ENCODE measurements around the gene NRG3.
"Not testable (repeated sequence)": the region's sequence is repeated elsewhere in the genome, so short reads cannot be mapped to it uniquely, and the experiment has no call there.

Gene NRG3

DNA sequence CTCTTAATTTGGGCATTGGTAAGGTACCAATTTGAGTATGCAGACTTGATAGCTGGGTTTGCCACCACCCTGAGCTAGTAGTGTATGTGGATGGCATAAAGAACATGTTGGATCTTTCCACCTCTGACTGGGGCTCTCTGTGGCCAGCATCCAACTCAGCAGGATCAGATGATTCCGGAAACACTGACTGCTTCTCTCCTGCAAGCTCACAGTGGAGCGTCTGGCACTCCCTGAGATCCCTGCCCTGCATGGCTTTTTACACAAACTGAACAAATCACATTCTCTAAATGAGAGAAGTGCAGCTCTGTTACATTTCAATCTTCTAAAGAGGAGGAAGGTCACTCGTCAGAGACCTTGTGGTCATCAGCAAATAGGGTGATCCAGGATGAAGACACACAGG lies 1057.5 kb downstream of the NRG3 start:
- Mint-ChIP-seq H3K9me3 (peaks cover 3% of the 10 kb centered on the region), H3K4me1 (no peaks in the 10 kb centered on the region), H3K4me3 (no peak overlapping the region), H3K27ac (no peak overlapping the region), H3K36me3 (ENCODE audit: low read depth) (no peaks in the 10 kb centered on the region), H3K27me3 (no peaks in the 10 kb centered on the region)
- ATAC-seq (no peak), DNase-seq (no peak)

DNA sequence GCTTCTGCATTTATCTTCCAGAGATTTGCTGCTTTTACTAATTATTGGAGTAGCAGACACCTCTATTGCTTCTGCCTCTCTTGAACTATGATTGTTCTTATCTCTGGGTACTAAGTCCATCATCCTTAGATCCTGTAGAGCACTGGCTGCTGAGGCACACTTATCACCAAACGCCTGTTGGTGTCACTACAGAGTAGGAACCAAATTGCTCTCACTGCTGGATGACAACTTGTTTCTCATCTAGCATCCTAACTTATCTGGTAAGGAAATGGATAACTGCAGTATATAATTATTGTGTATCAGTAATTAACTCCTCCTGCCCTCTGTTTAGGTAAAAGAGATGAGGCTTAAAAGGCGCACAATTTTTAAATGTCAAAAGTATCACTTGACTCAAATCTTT lies 1059.4 kb downstream of the NRG3 start:
- no peak overlapping the region for H3K27ac Mint-ChIP-seq
- no peak overlapping the region for H3K4me3 Mint-ChIP-seq
- no peaks in the 10 kb centered on the region for H3K36me3 Mint-ChIP-seq (ENCODE audit: low read depth)
- ATAC-seq, result no peak
- DNase-seq, result no peak
- H3K9me3 Mint-ChIP-seq, result peaks cover 3% of the 10 kb centered on the region
- no peaks in the 10 kb centered on the region for H3K4me1 Mint-ChIP-seq
- no peaks in the 10 kb centered on the region for H3K27me3 Mint-ChIP-seq

DNA sequence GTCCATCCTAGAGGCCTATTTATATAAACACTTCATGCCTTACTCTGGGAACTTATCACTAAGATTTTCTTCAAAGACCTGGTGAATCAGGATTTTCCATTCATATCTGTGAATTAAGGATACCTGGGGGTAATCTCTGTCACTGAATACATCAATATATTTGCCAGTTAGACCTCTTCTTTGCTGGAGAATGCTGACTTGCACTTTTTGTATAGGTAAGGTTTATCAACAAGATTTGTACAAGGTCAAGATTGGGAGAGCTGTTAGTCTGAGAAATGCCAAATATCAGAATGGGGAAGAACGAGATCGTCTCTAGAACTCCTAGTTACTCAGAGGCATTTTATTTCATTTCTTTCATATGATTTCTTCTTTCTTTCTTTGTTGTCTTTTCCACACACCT lies 1060.0 kb downstream of the NRG3 start:
- Mint-ChIP-seq H3K4me3 (no peak overlapping the region), H3K36me3 (ENCODE audit: low read depth) (no peaks in the 10 kb centered on the region)
- no peak for DNase-seq

DNA sequence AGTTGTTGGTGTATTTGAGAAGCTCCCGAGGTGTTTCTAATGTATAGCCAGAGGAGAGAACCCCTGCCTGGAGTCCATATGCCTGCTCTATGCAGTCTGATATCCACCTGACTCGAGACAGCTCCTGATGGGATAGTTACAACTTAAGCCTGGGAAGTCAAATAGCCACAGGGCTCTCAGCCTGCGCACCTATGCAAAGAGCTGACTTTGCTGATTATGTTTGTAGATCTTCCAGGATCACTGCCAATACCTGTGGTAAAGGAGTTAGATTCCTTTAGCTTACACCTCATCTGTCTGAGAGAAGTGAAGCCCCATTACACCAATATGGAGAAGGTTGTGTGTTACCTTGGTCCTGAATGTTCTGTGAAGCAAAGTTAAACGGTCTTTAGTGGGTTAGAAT lies 1063.3 kb downstream of the NRG3 start:
- no peak for DNase-seq
- Mint-ChIP-seq H3K27me3 (no peaks in the 10 kb centered on the region), H3K9me3 (peaks cover 7% of the 10 kb centered on the region), H3K27ac (no peak overlapping the region), H3K4me1 (no peaks in the 10 kb centered on the region), H3K36me3 (ENCODE audit: low read depth) (no peaks in the 10 kb centered on the region), H3K4me3 (no peak overlapping the region)
- no peak for ATAC-seq

More for the DNA sequence above, 1060.0 kb downstream of the NRG3 start:
- Mint-ChIP-seq H3K9me3 (peaks cover 7% of the 10 kb centered on the region), H3K27ac (no peak overlapping the region), H3K27me3 (no peaks in the 10 kb centered on the region), H3K4me1 (no peaks in the 10 kb centered on the region)
- no peak for ATAC-seq

DNA sequence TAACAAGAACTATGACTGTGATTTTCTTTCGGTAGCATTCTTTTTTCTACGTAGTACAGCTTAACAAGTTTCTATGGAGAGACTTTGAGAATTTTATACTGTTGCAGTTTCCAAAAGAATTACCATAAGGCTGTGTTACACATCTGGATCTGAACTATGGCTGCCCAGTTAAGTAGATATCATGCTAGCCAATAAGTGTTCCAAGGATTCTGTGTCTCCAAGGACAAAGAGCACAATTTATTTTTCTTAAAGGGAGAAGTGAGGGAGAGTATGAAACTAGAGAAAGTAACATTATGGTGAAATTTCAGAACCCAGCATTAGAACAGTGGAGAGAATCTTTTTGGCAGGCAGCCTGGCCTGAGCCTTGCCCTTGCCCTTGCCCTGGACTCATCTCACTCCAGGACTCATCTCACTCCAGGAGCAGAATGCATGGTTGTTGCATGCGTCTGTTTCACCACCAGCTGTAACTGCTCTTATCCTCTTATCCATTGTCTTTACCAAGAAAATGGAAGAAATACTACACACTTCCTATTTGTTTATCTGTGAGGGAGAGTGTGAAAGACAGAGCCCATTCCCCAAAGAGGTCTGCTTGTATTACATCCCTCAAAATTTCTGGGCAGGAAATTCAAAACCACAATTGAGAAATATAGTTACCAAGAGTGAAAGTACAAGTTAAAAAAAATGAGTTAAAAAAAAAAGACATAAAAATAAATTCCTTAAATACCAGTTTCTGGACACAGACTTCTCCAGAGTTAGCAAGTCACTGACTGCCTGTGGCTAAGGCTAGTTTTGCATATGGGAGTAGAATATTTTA lies 1067.5 kb downstream of the NRG3 start:
- Mint-ChIP-seq H3K9me3 (peaks cover 12% of the 10 kb centered on the region), H3K36me3 (ENCODE audit: low read depth) (no peaks in the 10 kb centered on the region), H3K27me3 (no peaks in the 10 kb centered on the region), H3K4me3 (no peak overlapping the region), H3K27ac (no peak overlapping the region), H3K4me1 (no peaks in the 10 kb centered on the region)
- no peak for ATAC-seq
- no peak for DNase-seq

DNA sequence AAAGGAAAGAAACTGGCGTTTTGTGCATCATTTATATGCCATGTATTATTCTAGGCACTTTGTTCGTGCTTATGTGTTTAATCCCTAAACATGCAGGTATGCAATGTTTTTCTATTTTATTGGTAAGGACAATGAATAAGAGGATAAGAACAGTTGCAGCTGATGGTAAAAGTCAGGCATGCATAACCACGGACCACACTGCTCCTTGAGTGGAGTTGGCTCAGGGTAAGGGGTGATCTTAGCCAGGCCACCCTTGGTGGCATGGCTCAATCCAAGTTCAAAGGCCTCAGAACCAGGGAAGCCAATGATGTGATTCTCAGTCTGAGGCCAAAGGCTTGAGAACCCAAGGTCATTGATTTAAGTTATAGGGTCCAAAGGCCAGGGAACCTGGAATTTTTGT lies 1068.1 kb downstream of the NRG3 start:
- Mint-ChIP-seq H3K27me3 (no peaks in the 10 kb centered on the region), H3K4me3 (no peak overlapping the region), H3K4me1 (no peaks in the 10 kb centered on the region), H3K27ac (no peak overlapping the region), H3K9me3 (peaks cover 12% of the 10 kb centered on the region), H3K36me3 (ENCODE audit: low read depth) (no peaks in the 10 kb centered on the region)
- ATAC-seq, result no peak
- DNase-seq, result no peak

DNA sequence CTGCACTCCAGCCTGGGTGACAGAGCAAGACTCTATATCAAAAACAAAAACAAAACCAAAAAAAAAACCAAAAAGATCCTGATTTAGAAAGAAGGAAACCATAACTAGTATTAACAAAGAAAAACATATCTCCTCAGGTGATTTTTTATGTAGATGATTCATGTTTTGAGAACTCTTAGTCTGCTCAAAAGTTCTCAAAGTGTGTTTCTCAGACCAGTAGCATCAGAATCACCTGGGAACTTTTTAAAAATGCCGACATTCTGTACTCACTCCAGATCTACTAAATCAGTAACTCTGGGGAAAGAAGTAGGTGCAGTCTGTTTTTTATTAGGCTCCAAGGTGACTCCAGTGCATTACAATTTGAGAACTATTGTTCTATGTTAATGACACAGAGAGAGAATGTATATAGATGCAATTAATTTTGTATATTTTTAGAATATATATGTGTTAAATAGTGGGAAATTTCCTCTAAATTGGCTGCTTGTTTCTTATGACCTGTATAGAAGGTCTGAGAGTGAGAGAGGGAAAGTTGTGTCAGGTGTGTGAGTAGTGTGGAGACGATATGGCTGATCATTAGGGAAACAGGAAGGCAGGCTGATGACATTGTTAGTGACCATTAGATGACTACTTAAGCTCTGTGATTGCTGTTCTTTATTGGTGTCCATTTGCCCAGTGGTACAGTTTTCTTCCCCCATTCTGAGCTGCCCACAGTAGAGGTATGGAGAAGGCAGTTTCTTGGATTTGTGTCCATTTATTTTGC lies 1075.0 kb downstream of the NRG3 start:
- H3K36me3 Mint-ChIP-seq (ENCODE audit: low read depth), result no peaks in the 10 kb centered on the region
- H3K27me3 Mint-ChIP-seq, result no peaks in the 10 kb centered on the region
- DNase-seq, result no peak
- ATAC-seq, result no peak
- no peaks in the 10 kb centered on the region for H3K4me1 Mint-ChIP-seq
- peaks cover 14% of the 10 kb centered on the region for H3K9me3 Mint-ChIP-seq
- H3K27ac Mint-ChIP-seq, result no peak overlapping the region
- H3K4me3 Mint-ChIP-seq, result no peak overlapping the region

DNA sequence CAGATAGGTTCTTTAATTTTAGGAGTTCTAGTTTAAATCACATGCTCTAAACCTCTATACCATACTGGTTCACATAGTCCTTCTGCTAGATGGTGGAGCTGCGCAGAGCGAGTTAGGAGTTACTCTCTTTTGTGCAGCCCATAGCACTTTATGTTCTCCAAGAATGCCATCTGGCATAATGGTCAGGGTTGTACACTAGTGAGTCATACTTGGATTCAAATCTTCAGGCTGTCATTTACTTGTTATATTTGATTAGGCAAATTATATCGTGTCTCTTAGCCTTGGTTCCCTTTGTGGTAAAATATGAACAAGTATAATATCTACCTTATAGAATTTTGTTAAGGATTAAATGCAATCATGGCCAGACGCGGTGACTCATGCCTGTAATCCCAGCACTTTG lies 1078.3 kb downstream of the NRG3 start:
- no peak overlapping the region for H3K27ac Mint-ChIP-seq
- no peak for ATAC-seq

DNA sequence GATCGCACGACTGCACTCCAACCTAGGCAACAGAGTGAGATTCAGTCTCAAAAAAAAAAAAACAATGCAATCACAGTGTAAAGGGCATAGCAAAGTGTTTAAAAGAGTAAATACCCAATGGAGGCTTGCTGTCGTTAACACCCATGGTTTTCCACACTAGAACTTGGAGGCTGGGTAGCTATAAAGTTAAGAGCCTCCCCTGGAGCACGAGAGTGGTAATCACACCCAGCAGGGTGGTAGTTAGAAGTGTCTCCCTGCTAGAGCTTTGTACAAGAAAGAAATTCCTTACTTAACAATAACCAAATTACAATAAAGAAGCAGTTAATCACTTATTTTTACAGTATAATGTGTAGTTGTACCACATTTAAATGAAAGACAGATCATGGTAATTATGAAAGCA lies 1078.9 kb downstream of the NRG3 start:
- no peak for DNase-seq
- ATAC-seq, result no peak
- Mint-ChIP-seq H3K4me1 (no peaks in the 10 kb centered on the region), H3K36me3 (ENCODE audit: low read depth) (no peaks in the 10 kb centered on the region), H3K27ac (no peak overlapping the region), H3K4me3 (no peak overlapping the region), H3K9me3 (peaks cover 10% of the 10 kb centered on the region), H3K27me3 (no peaks in the 10 kb centered on the region)

More for the DNA sequence above, 1078.3 kb downstream of the NRG3 start:
- Mint-ChIP-seq H3K4me1 (no peaks in the 10 kb centered on the region), H3K9me3 (peaks cover 14% of the 10 kb centered on the region), H3K36me3 (ENCODE audit: low read depth) (no peaks in the 10 kb centered on the region), H3K4me3 (no peak overlapping the region), H3K27me3 (no peaks in the 10 kb centered on the region)
- DNase-seq, result no peak

- H3K4me1 Mint-ChIP-seq; H3K27me3 Mint-ChIP-seq; H3K9me3 Mint-ChIP-seq; H3K4me3 Mint-ChIP-seq; DNase-seq; H3K27ac Mint-ChIP-seq; ATAC-seq; H3K36me3 Mint-ChIP-seq (ENCODE audit: low read depth): not testable (repeated sequence)
Observed at GRCh38 chr10:82960421-82961060, 1085.5 kb downstream of the NRG3 start.

DNA sequence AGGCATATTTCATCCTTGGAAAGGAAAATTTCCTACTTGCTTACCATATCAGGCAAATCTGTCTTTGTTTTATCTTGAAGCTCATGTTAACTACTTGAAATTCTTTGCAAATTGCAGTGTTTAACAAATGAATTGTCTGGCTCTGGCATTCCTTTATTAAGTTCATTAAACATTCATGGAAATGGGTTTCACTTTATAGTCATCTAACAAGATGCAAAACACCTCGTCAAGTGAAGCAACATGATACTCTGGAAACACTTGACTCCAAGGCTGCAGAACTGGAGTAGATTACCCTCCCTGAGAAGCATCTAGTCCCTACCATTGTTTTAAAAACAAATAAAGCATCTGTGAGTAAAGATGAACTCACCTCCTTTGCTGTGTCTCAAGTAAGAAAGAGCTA lies 1086.9 kb downstream of the NRG3 start:
- ATAC-seq, result no peak
- Mint-ChIP-seq H3K9me3 (peaks cover 3% of the 10 kb centered on the region), H3K4me3 (no peak overlapping the region), H3K27ac (no peak overlapping the region), H3K27me3 (no peaks in the 10 kb centered on the region), H3K36me3 (ENCODE audit: low read depth) (no peaks in the 10 kb centered on the region), H3K4me1 (no peaks in the 10 kb centered on the region)
- no peak for DNase-seq

- H3K9me3 Mint-ChIP-seq, result no peaks in the 10 kb centered on the region
- no peak for DNase-seq
- ATAC-seq, result no peak
- no peaks in the 10 kb centered on the region for H3K36me3 Mint-ChIP-seq (ENCODE audit: low read depth)
- no peak overlapping the region for H3K27ac Mint-ChIP-seq
- H3K4me3 Mint-ChIP-seq, result no peak overlapping the region
- H3K4me1 Mint-ChIP-seq, result no peaks in the 10 kb centered on the region
- no peaks in the 10 kb centered on the region for H3K27me3 Mint-ChIP-seq
Observed at GRCh38 chr10:82966130-82966529, 1091.1 kb downstream of the NRG3 start.

DNA sequence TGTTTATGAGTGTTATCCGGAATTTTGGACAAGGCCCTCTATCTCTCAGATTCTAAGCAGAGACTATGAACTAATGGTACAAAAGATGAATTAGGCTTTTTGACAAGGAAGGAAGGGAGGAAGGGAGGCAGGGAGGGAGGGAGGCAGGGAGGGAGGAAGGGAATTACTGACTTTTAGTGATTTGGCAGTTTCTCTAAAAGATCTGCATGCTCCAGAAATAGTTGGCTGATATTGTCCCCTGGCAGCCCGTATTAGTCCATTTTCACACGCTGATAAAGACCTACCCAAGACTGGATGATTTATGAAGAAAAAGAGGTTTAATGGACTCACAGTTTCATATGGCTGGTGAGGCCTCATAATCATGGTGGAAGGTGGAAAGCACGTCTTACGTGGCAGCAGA lies 1093.5 kb downstream of the NRG3 start:
- H3K36me3 Mint-ChIP-seq (ENCODE audit: low read depth), result no peaks in the 10 kb centered on the region
- no peaks in the 10 kb centered on the region for H3K9me3 Mint-ChIP-seq
- no peak overlapping the region for H3K27ac Mint-ChIP-seq
- H3K4me3 Mint-ChIP-seq, result no peak overlapping the region
- ATAC-seq, result no peak
- no peak for DNase-seq
- no peaks in the 10 kb centered on the region for H3K4me1 Mint-ChIP-seq
- H3K27me3 Mint-ChIP-seq, result no peaks in the 10 kb centered on the region

GRCh38 chr10:82969405-82969804 lies 1094.4 kb downstream of the NRG3 start:
- H3K9me3 Mint-ChIP-seq, result no peaks in the 10 kb centered on the region
- no peak overlapping the region for H3K4me3 Mint-ChIP-seq
- no peak overlapping the region for H3K27ac Mint-ChIP-seq
- no peaks in the 10 kb centered on the region for H3K27me3 Mint-ChIP-seq
- ATAC-seq (no peak), DNase-seq (no peak)
- H3K36me3 Mint-ChIP-seq (ENCODE audit: low read depth), result no peaks in the 10 kb centered on the region
- H3K4me1 Mint-ChIP-seq, result no peaks in the 10 kb centered on the region

DNA sequence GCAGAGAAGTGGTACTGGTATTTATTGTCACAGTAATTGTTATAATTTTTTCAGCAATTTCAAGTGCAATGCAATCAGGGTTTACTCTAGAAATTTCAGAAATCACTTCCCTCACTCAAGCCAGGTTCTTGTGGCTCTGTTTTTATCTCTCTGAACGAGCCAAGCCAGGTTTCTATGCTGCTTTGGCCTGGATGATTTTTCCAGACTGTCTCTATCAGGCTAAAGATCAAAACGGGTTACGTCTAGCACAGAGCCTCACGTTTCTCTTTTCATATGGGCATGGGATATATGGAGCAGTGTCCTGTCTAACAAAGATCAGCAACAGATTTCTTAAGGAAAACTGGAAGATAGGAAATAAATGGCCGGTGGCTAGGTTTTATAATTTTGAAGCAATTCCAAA lies 1105.3 kb downstream of the NRG3 start:
- DNase-seq (no peak), ATAC-seq (no peak)
- Mint-ChIP-seq H3K9me3 (no peaks in the 10 kb centered on the region), H3K27me3 (no peaks in the 10 kb centered on the region), H3K36me3 (ENCODE audit: low read depth) (no peaks in the 10 kb centered on the region), H3K27ac (no peak overlapping the region), H3K4me3 (no peak overlapping the region), H3K4me1 (no peaks in the 10 kb centered on the region)
